HG03457 (cell line): ENCODE results near the gene PNLIPRP3.
"Not testable (repeated sequence)": the region's sequence is repeated elsewhere in the genome, so short reads cannot be mapped to it uniquely, and the experiment has no call there.

Source experiments
- ATAC-seq: cut with Tn5 transposase; IDR thresholded peaks from one replicate; pipeline ENCODE4 v1.9.1; 2021; ENCODE audit warnings: moderate number of reproducible peaks; ENCODE audit not compliant: unreplicated experiment

The PNLIPRP3 gene

GRCh38 chr10:116427671-116428070 lies at the start of gene PNLIPRP3:
TSS of gene PNLIPRP3 (plus strand) at chr10:116427847. CDS start at chr10:116428013, 166 bp downstream.
- no peak for ATAC-seq

GRCh38 chr10:116382290-116382689 lies 45.4 kb upstream of the PNLIPRP3 start:
- ATAC-seq = no peak

GRCh38 chr10:116385311-116385710 lies 42.3 kb upstream of the PNLIPRP3 start:
- ATAC-seq = no peak

GRCh38 chr10:116385994-116386809 lies 41.4 kb upstream of the PNLIPRP3 start:
- ATAC-seq = peak; percentile 42

GRCh38 chr10:116393246-116393831 lies 34.3 kb upstream of the PNLIPRP3 start:
- not testable (repeated sequence) for ATAC-seq

GRCh38 chr10:116395223-116395985 lies 32.2 kb upstream of the PNLIPRP3 start:
- no peak for ATAC-seq

GRCh38 chr10:116398224-116398623 lies 29.4 kb upstream of the PNLIPRP3 start:
- no peak for ATAC-seq

GRCh38 chr10:116402858-116403257 lies 24.8 kb upstream of the PNLIPRP3 start:
- no peak for ATAC-seq

- no peak for ATAC-seq
Measured at GRCh38 chr10:116403740-116404250, 23.9 kb upstream of the PNLIPRP3 start.

GRCh38 chr10:116408719-116409118 lies 18.9 kb upstream of the PNLIPRP3 start:
- ATAC-seq = no peak

- no peak for ATAC-seq
Measured at GRCh38 chr10:116410351-116410750, 17.3 kb upstream of the PNLIPRP3 start.

- ATAC-seq = no peak
Measured at GRCh38 chr10:116417821-116418220, 9.8 kb upstream of the PNLIPRP3 start.

GRCh38 chr10:116418389-116418788 lies 9.3 kb upstream of the PNLIPRP3 start:
- ATAC-seq = no peak

GRCh38 chr10:116421815-116422214 lies 5.8 kb upstream of the PNLIPRP3 start:
- ATAC-seq = no peak

- no peak for ATAC-seq
Measured at GRCh38 chr10:116429288-116429977, 1.8 kb downstream of the PNLIPRP3 start.

GRCh38 chr10:116430288-116430687 lies 2.6 kb downstream of the PNLIPRP3 start:
- ATAC-seq = no peak

GRCh38 chr10:116431598-116431997 lies 4.0 kb downstream of the PNLIPRP3 start:
- ATAC-seq = no peak

GRCh38 chr10:116437076-116437692 lies 9.5 kb downstream of the PNLIPRP3 start:
- no peak for ATAC-seq

GRCh38 chr10:116440330-116441030 lies 12.8 kb downstream of the PNLIPRP3 start:
- no peak for ATAC-seq
